PC-3 (cell line): ENCODE results near the gene SP140. TPM values are rescaled to one million over a fixed set of nuclear protein-coding genes. Genes with fewer than 3 reads are reported as not detected.

ENCODE experiments used
- ATAC-seq: fragments of 200-7000 bp; cut with Tn5 transposase; 2 replicates; pipeline ENCODE4 v1.9.1; 2020; ENCODE audit warnings: mild to moderate bottlenecking, moderate library complexity
- BruUV-seq: library from RNA; stranded (reverse); fragments of 400-500 nt; replicated peaks from 2 replicates; lab custom pipeline; 2021; lab: Mats Ljungman, UMichigan
- CTCF ChIA-PET: fragments of 300-600 bp; sonication (Branson Sonifier 250); formaldehyde crosslinking; loops from one replicate; lab custom pipeline; 2022; ENCODE audit warnings: antibody characterized with exemption; lab: Charles Lee
- POLR2A ChIA-PET: fragments of 300-600 bp; sonication (Branson Sonifier 250); formaldehyde crosslinking; loops from one replicate; lab custom pipeline; 2022; ENCODE audit warnings: antibody characterized with exemption; ENCODE audit not compliant: unreplicated experiment; lab: Charles Lee
- DNase-seq: peaks from one replicate; pipeline ENCODE4 v3.0.0-alpha.2; 2015
- H2AFZ ChIP-seq: fragments of 300-600 bp; sonication (generic); 2 replicates; pipeline ENCODE4 v1.6.0; 2016; ENCODE audit warnings: antibody characterized with exemption, low read length
- H3F3A ChIP-seq: fragments of 300-600 bp; sonication (generic); one replicate; pipeline ENCODE4 v1.6.0; 2017; ENCODE audit warnings: antibody characterized with exemption, low read length, control low read depth, mild to moderate bottlenecking; ENCODE audit not compliant: unreplicated experiment
- H3K27ac ChIP-seq: fragments of 300-600 bp; sonication (generic); 2 replicates; pipeline ENCODE4 v1.5.1; 2016; ENCODE audit warnings: mild to moderate bottlenecking, low read length
- H3K27me3 ChIP-seq: fragments of 300-600 bp; sonication (generic); 2 replicates; pipeline ENCODE4 v1.6.1; 2016; ENCODE audit warnings: low read length, mixed read lengths
- H3K36me3 ChIP-seq: fragments of 300-600 bp; sonication (generic); 2 replicates; pipeline ENCODE4 v1.6.1; 2016; ENCODE audit warnings: low read depth, mixed run types, low read length, mixed read lengths
- H3K4me1 ChIP-seq: fragments of 300-600 bp; sonication (generic); 2 replicates; pipeline ENCODE4 v1.5.1; 2016; ENCODE audit warnings: low read length; ENCODE audit not compliant: insufficient read depth
- H3K4me2 ChIP-seq: fragments of 300-600 bp; sonication (generic); 2 replicates; pipeline ENCODE4 v1.6.0; 2016; ENCODE audit warnings: low read length
- H3K4me3 ChIP-seq: fragments of 300-600 bp; sonication (generic); 2 replicates; pipeline ENCODE4 v1.5.1; 2016; ENCODE audit warnings: mild to moderate bottlenecking, low read length, mixed read lengths
- H3K79me2 ChIP-seq: fragments of 300-600 bp; sonication (generic); 2 replicates; pipeline ENCODE4 v1.6.1; 2017; ENCODE audit warnings: low read length, mixed read lengths
- H3K9ac ChIP-seq: fragments of 300-600 bp; sonication (generic); 2 replicates; pipeline ENCODE4 v1.6.0; 2016; ENCODE audit warnings: mild to moderate bottlenecking, low read length
- H3K9me2 ChIP-seq: fragments of 300-600 bp; sonication (generic); replicated peaks from 2 replicates; pipeline ENCODE4 v1.6.1; 2016; ENCODE audit warnings: mixed run types, low read length, mixed read lengths
- H3K9me3 ChIP-seq: fragments of 300-600 bp; sonication (generic); 2 replicates; pipeline ENCODE4 v1.6.1; 2016; ENCODE audit warnings: low read length, mixed read lengths
- H4K20me1 ChIP-seq: fragments of 300-600 bp; sonication (generic); 2 replicates; pipeline ENCODE4 v1.6.1; 2016; ENCODE audit warnings: low read length, mixed read lengths
- CTCF ChIP-seq: fragments of 300-600 bp; sonication (generic); conservative IDR thresholded peaks from 2 replicates; pipeline ENCODE4 v1.5.1; 2017; ENCODE audit warnings: antibody characterized with exemption, low read depth, mild to moderate bottlenecking, low read length
- EZH2 ChIP-seq: fragments of 300-600 bp; sonication (generic); IDR thresholded peaks from one replicate; pipeline ENCODE4 v1.6.1; 2017; ENCODE audit warnings: antibody characterized with exemption, mild to moderate bottlenecking, low read length; ENCODE audit not compliant: unreplicated experiment
- EZH2phosphoT487 ChIP-seq: fragments of 300-600 bp; sonication (generic); IDR thresholded peaks from 2 replicates; pipeline ENCODE4 v1.6.1; 2018; ENCODE audit warnings: mild to moderate bottlenecking, antibody characterized with exemption, low read length, borderline replicate concordance
- intact Hi-C: fragments of 100-400 bp; cut with micrococcal nuclease; formaldehyde crosslinking; loops from 2 replicates; pipeline ENCODE4 v1.9.0; 2023
- total RNA-seq: library from RNA; depleted of rRNA; stranded (reverse); fragments of >200 nt; gene quantifications from 2 replicates; pipeline ENCODE4 v1.2.3, GENCODE V29; 2014

The SP140 gene
- total RNA-seq, 1 experiment from 2014 or later, result not detected

- Histone ChIP-seq H3K4me3 (no peak overlapping the region), H3K27ac (no peak overlapping the region), H3K9me2 (no peaks in the 10 kb centered on the region), H3K4me1 (peaks cover 7% of the 10 kb centered on the region; the same call in 1 of the 2 replicates), H2AFZ (no peak overlapping the region), H3F3A (no peaks in the 10 kb centered on the region), H3K9ac (no peak overlapping the region), H3K79me2 (no peaks in the 10 kb centered on the region), H4K20me1 (no peaks in the 10 kb centered on the region), H3K9me3 (peaks cover 10% of the 10 kb centered on the region), H3K4me2 (no peak overlapping the region), H3K36me3 (no peaks in the 10 kb centered on the region; the same call in 1 of the 2 replicates), H3K27me3 (no peaks in the 10 kb centered on the region)
- no peak for ATAC-seq
- POLR2A ChIA-PET, result no interaction called here
- CTCF ChIA-PET, result no interaction called here
- DNase-seq, result no peak
- intact Hi-C loops, result loop anchor here (10.0 kb wide), 1 partner anchor 569 kb away; no protein-coding TSS in a partner anchor
- BruUV-seq, result no TSS peak
- TF ChIP-seq CTCF, result no peak
These were observed 565 bp downstream of the SP140 start for GRCh38 chr2:230226051-230226551.

GRCh38 chr2:230227216-230227615 is 1.7 kb downstream of the SP140 start:
- CTCF ChIA-PET, result no interaction called here
- H3K9me2 ChIP-seq, result no peaks in the 10 kb centered on the region
- no TSS peak for BruUV-seq
- no peak overlapping the region for H3K4me3 ChIP-seq
- intact Hi-C loops, result loop anchor here (10.0 kb wide), 1 partner anchor 568 kb away; no protein-coding TSS in a partner anchor
- no peak overlapping the region for H3K4me2 ChIP-seq
- H3F3A ChIP-seq, result no peaks in the 10 kb centered on the region
- no peaks in the 10 kb centered on the region for H4K20me1 ChIP-seq
- TF ChIP-seq CTCF (no peak), EZH2 (no peak), EZH2phosphoT487 (no peak)
- H2AFZ ChIP-seq, result no peak overlapping the region
- no peaks in the 10 kb centered on the region; the same call in 1 of the 2 replicates for H3K36me3 ChIP-seq
- peaks cover 7% of the 10 kb centered on the region; the same call in 1 of the 2 replicates for H3K4me1 ChIP-seq
- peaks cover 11% of the 10 kb centered on the region for H3K9me3 ChIP-seq
- no peak overlapping the region for H3K27ac ChIP-seq
- H3K9ac ChIP-seq, result no peak overlapping the region
- no peaks in the 10 kb centered on the region for H3K79me2 ChIP-seq
- no peak for DNase-seq
- ATAC-seq, result no peak
- no peaks in the 10 kb centered on the region for H3K27me3 ChIP-seq
- POLR2A ChIA-PET, result no interaction called here

- ATAC-seq (no peak), DNase-seq (peak; percentile 48)
- Histone ChIP-seq H3K9me3 (peaks cover 11% of the 10 kb centered on the region), H3F3A (no peaks in the 10 kb centered on the region), H2AFZ (peak overlapping the region; percentile 37; the same call in 1 of the 2 replicates), H3K9ac (no peak overlapping the region), H3K9me2 (no peaks in the 10 kb centered on the region), H3K4me2 (0 out of 2 replicates have a peak overlapping the region, but pooled peaks have one; percentile 16), H3K4me3 (no peak overlapping the region), H3K36me3 (no peaks in the 10 kb centered on the region; the same call in 1 of the 2 replicates), H3K79me2 (no peaks in the 10 kb centered on the region), H3K4me1 (peaks cover 13% of the 10 kb centered on the region), H3K27ac (no peak overlapping the region), H4K20me1 (no peaks in the 10 kb centered on the region), H3K27me3 (no peaks in the 10 kb centered on the region)
- ChIA-PET POLR2A (no interaction called here), CTCF (no interaction called here)
- intact Hi-C loops, result loop anchor here (5.0 kb wide), 1 partner anchor 187 kb away; the partner anchor contains the start of gene SP100
- no TSS peak for BruUV-seq
- no peak for TF ChIP-seq EZH2phosphoT487
- no peak for TF ChIP-seq EZH2
- no peak for TF ChIP-seq CTCF
These were observed 4.6 kb downstream of the SP140 start for GRCh38 chr2:230230087-230230486.
